DOHH2 (cell line): ENCODE measurements around the gene C14orf132.

Experiments used
- EZH2phosphoT487 ChIP-seq: fragments of 200-600 bp; sonication (generic); IDR thresholded peaks from 2 replicates; pipeline ENCODE4 v1.6.1; 2017; ENCODE audit warnings: borderline replicate concordance, mild to moderate bottlenecking, antibody characterized with exemption, low read length, moderate library complexity, mixed read lengths
- TF ChIP-seq, protein P1 (sequence below): fragments of 200-600 bp; sonication (generic); IDR thresholded peaks from one replicate; pipeline ENCODE4 v1.5.1; 2014; ENCODE audit warnings: antibody characterized with exemption, mild to moderate bottlenecking, low read depth, low read length; ENCODE audit not compliant: poor library complexity, severe bottlenecking

DNA sequence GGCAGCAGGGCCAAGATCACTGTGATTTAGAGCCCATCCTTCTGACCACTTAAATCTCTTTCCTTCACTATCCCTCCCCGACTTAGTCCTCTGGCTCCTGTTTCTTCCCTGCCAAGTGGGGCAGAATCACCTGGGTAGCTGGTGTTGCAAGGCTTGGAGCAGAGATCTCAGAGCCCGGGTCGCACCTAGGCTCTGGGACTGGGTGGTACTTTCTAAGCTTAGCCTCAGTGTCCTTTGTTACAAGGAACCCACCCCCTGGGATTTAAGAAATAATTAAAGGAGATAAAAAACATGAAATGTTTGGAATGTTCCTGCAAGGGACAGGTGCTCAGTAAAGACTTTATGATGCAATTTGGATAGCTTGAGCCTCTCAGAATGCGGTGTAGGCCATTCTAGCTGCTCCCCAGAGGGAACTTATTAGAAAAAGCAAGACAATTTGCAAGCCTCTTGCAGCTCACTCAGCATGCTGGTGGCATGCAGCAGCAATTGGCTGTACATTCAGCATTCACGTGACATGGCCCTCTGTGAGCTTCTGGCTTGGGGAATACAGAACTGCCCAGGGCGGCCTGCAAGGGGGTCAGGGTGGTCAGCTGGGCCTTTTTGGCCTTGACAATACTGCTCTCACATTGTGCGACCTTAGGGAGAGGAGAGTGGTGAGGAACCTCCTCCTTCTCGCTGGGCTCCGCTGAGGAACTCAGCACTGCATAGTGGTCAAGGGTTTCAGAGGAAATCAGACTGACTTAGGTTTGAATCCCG, 16.8 kb downstream of the C14orf132 start:
- TF ChIP-seq, protein P1, sequence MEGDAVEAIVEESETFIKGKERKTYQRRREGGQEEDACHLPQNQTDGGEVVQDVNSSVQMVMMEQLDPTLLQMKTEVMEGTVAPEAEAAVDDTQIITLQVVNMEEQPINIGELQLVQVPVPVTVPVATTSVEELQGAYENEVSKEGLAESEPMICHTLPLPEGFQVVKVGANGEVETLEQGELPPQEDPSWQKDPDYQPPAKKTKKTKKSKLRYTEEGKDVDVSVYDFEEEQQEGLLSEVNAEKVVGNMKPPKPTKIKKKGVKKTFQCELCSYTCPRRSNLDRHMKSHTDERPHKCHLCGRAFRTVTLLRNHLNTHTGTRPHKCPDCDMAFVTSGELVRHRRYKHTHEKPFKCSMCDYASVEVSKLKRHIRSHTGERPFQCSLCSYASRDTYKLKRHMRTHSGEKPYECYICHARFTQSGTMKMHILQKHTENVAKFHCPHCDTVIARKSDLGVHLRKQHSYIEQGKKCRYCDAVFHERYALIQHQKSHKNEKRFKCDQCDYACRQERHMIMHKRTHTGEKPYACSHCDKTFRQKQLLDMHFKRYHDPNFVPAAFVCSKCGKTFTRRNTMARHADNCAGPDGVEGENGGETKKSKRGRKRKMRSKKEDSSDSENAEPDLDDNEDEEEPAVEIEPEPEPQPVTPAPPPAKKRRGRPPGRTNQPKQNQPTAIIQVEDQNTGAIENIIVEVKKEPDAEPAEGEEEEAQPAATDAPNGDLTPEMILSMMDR: no peak
- no peak for TF ChIP-seq EZH2phosphoT487
